ENCODE results near the gene ABCC1.

The ABCC1 gene

GRCh38 chr16:16111639-16112038 is 162.2 kb downstream of the ABCC1 start:
- no peak for DNase-seq (ENCODE audit: low read depth)

- DNase-seq (ENCODE audit: low read depth) = no peak
These were observed 163.1 kb downstream of the ABCC1 start for GRCh38 chr16:16112450-16113053.

GRCh38 chr16:16113076-16113475 is 163.7 kb downstream of the ABCC1 start:
- DNase-seq (ENCODE audit: low read depth) = no peak

GRCh38 chr16:16116841-16117240 is 167.4 kb downstream of the ABCC1 start:
- DNase-seq (ENCODE audit: low read depth) = no peak

DNA sequence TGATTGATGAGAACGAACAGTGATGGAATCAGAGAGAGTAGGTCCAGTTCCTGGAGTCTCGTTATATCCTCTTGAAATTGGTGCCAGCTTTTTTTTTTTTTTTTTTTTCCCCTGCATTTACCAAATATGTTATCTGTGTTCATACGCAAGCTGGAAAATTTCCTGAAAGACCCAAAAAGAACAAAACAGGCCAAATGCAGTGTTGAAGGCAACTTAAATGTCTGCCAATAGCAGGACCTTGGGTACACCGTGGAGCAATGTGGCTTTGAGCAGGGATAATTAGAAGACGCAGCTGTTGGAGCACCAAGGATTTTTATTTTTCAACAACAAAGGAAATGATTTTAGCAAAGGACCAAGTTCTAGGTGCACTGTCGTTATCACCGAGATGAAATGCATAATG is 168.9 kb downstream of the ABCC1 start:
- no peak for DNase-seq (ENCODE audit: low read depth)

GRCh38 chr16:16120044-16120381 is 170.6 kb downstream of the ABCC1 start:
- no peak for DNase-seq (ENCODE audit: low read depth)

DNA sequence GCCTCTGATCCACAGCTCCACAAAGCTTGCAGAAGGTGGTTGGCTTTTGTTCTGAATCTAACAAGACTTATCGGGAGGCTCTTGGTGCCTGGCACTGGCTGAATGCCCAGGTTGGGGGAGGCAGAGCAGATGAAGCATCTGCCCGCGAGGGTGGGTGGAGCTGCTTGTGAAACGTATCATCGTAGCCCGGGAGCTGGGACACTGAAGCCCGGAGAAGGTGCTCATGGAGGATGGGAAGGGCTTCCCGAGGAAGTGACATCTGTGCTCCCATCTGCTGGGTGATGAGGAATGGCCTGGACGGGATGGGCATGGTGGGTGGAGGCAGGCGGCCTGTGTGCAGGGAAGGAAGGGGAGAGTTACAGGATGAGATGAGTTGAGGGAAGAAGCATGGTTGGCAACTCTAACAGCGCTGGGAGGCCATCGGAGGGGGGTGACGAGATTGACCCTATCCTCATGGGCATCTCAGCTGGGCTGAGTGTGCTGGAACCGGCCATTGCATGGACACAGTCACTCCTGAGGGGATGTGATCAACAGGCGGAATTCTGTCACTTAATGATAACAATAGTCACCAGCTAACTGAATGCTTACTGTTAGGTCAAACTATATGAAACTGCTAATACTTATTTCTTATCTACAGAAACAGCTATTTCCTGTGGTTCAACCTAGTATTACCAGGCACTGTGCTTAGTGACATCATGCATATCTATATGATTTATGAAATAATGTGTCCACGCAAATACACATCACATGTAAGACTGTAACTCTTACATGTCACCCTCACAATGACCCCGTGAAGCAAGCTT is 171.2 kb downstream of the ABCC1 start:
- DNase-seq (ENCODE audit: low read depth) = no peak

DNA sequence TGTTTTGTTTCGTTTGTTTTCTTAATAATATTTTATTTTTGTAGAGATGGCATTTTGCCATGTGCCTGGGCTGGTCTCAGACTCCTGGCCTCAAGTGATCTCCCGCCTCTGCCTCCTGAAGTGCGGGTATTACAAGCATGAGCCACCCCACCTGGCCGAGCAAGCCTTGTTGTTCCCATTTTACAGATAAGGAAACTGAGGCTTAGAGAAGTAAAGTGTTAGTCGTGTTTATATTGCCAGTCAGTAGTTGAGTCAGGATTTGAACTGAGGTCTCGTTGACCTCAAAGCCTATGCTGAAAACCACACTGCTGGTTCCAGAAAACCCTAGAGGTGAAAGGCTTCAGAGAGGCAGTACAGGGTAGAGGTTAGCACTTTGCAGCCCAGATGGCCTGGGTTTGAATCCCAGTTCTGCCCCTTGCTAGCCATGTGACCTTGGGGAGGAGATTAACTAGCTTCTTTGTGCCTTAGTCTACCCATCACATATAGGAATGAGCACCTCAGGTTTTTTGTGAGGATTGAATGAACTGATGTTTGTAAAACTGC is 171.8 kb downstream of the ABCC1 start:
- no peak for DNase-seq (ENCODE audit: low read depth)

DNA sequence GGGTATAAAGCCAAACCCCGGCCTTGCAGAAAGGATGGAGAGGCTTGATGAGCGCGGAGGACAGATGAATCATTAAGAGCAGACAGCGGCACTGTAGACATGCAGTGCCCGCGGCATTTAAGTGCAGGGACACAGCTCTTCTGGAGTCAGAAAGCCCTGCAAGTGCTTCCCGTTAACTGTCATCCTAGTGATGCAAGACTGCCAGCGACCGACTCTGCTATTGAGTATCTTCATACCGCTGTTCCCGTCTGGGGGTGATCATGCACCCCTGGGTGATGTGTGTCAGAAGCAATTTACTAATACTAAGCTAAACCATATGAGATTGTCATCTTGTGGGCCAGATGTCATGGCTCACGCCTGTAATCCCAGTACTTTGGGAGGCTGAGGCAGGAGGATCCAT is 172.8 kb downstream of the ABCC1 start:
- DNase-seq (ENCODE audit: low read depth) = no peak

DNA sequence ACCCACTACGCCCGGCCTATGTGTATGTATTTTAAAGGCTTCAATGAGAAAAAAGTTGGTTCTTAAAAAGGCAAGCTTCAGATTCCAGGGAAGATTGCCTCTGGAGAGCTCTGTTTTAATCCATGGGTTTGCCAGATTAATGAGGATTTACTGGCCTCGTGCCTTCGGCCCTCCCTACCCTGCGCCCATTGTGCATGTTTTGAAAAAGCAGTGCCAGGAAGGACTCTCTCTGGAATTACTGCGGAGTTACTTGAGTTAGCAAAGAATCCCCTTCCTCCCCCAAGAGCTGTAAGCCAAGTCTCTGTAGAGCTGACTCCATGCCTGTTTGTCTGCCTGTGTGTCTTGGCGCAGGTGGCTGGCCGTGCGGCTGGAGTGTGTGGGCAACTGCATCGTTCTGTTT is 175.0 kb downstream of the ABCC1 start:
- DNase-seq (ENCODE audit: low read depth) = no peak

DNA sequence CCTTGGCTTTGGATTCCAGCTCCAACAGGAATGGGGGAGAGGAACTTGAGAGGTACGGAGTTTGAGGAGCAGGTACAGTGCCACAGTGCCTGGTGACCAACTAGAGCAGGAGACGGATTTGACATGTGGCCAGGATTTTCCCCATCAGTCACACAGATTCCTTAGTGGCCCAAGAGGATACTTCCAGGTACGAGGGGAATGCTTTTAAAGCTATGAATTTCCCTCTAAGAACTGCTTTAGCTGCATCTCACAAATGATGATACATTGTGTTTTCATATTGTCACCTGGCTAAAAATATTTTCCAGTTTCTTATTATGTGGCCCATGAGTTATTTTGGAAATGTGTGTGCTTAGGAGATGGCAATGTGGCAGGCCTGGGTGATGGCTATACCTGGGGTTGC is 175.6 kb downstream of the ABCC1 start:
- DNase-seq (ENCODE audit: low read depth) = no peak

DNA sequence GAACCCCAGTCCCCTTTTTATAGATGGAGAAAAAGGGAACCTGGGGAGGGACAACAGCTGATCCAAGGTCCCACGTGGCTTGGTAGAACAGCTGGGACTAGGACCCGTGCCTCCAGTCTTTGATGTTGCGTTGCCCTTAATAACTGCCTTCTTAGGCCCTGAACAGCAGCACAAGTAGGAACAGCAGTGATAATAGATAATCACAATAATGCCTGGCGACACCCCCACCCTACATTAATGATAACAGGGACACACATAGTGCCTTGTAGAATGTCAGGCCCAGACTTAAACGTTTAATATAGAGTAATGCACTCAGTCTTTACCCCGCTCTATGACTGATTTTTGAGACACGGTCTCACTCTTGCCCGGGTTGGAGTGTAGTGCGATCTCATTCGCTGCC is 177.5 kb downstream of the ABCC1 start:
- DNase-seq (ENCODE audit: low read depth) = no peak

DNA sequence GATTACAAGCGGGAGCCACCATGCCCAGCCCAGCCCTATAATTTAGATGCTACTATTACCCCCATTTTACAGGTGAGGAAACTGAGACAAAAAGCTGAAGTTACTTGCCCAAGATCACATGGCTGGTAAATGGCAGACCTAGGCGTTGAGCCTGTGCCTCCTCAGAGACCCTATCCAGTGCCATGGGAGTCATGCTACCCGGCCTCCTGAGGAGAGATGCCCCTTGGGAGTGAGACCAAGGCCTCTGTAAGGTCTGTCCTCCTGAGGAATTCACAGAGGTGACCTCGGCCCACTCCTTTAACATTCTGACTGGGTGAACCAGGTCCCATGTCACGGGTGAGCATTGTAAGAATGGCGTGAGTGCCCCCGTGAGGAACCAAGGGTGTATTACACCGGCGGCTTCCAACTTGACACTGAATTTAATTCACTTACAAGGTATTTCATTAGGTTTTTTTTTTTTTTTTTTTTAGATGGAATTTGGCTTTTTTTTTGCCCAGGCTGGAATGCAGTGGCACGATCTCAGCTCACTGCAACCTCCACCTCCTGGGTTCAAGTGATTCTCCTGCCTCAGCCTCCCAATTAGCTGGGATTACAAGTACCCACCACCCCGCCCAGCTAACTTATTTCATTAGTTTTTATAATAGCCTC is 178.2 kb downstream of the ABCC1 start:
- DNase-seq (ENCODE audit: low read depth) = peak; percentile 46

DNA sequence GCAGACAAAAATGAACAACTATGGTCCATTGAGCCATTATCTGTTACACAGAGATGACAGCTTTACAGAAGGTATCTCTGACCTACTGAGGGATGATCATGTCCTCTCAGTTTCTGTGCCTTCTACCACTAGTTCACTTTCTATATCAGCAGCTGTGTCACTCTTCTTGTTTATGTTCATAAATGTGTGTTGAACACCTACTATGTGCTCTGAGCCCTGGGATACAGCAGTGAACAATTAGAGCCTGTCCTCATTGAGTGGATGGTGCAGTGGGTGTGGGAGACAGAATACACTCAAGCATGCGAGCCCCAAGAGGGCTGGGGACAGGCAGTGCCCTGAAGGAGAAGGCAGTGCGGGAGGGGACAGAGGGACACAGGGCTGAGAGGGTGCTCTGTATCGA is 181.8 kb downstream of the ABCC1 start:
- no peak for DNase-seq (ENCODE audit: low read depth)

DNA sequence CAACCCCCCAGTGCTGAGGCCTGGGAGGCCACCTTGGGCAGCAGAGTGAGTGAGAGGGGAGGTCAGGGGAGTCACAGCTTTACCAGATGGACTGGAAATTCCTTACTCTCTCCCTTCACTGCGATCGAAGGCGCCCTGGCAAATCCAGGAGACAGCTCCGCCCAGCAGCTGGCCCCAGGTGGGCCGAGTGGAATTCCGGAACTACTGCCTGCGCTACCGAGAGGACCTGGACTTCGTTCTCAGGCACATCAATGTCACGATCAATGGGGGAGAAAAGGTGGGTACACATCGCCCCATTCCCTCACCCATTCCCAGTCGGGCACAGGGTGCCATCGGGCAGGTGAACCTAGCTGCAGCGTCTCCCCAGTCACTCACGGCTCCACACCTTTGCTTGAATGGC is 182.2 kb downstream of the ABCC1 start:
- no peak for DNase-seq (ENCODE audit: low read depth)

GRCh38 chr16:16133943-16134604 is 184.7 kb downstream of the ABCC1 start:
- no peak for DNase-seq (ENCODE audit: low read depth)

GRCh38 chr16:16136588-16136987 is 187.2 kb downstream of the ABCC1 start:
- no peak for DNase-seq (ENCODE audit: low read depth)

- DNase-seq (ENCODE audit: low read depth) = no peak
These were observed 187.7 kb downstream of the ABCC1 start for GRCh38 chr16:16137110-16137509.

- no peak for DNase-seq (ENCODE audit: low read depth)
These were observed 188.7 kb downstream of the ABCC1 start for GRCh38 chr16:16138034-16138635.

- no peak for DNase-seq (ENCODE audit: low read depth)
These were observed 189.6 kb downstream of the ABCC1 start for GRCh38 chr16:16139061-16139460.

- no peak for DNase-seq (ENCODE audit: low read depth)
These were observed 190.4 kb downstream of the ABCC1 start for GRCh38 chr16:16139806-16140205.

DNA sequence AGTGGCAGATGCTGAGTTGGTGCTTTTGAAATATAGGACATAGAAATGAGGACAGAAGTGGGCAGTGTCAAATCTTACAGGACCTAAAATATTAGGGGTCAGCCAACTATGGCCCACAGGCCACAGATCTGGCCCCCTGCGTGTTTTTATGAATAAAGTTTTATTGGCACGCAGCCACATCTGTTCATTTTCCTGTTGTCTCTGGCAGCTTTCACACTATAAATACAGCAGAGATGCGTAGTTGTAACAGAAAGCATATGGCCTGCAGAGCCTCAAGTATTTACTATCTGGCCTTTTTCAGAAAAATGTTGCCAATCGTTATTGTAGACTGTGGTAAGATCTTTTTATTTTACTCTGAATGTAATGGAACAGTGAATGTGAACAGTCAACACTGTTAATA is 191.1 kb downstream of the ABCC1 start:
- DNase-seq (ENCODE audit: low read depth) = no peak
